HepG2 (cell line): Measurements from ENCODE around the gene LIME1.

ENCODE experiments used
- ARNT ChIP-seq: fragments of 450-650 bp; IDR thresholded peaks from 2 replicates; pipeline ENCODE4 v1.6.1; 2017
- ATF2 ChIP-seq: sonication (generic); formaldehyde crosslinking; IDR thresholded peaks from 2 replicates; pipeline ENCODE4 v1.4.0; 2020; ENCODE audit warnings: missing genetic modification reagents
- BCL3 ChIP-seq: sonication (generic); formaldehyde crosslinking; IDR thresholded peaks from 2 replicates; pipeline ENCODE4 v1.5.1; 2020; ENCODE audit warnings: mild to moderate bottlenecking, missing genetic modification reagents, moderate library complexity
- CTCF ChIP-seq: sonication (generic); formaldehyde crosslinking; IDR thresholded peaks from 2 replicates; pipeline ENCODE4 v1.5.0; 2020; ENCODE audit warnings: mild to moderate bottlenecking, missing genetic modification reagents, moderate library complexity
- KDM1A ChIP-seq: IDR thresholded peaks from 2 replicates; pipeline ENCODE4 v1.6.1; 2016; ENCODE audit warnings: missing compliant biosample characterization
- MEF2D ChIP-seq: sonication (generic); formaldehyde crosslinking; IDR thresholded peaks from 2 replicates; pipeline ENCODE4 v1.5.1; 2020; ENCODE audit warnings: mild to moderate bottlenecking, missing genetic modification reagents
- NFIC ChIP-seq: IDR thresholded peaks from 2 replicates; pipeline ENCODE4 v1.6.1; 2012; ENCODE audit warnings: mild to moderate bottlenecking, low read length, inconsistent platforms
- TCF7 ChIP-seq: sonication (generic); IDR thresholded peaks from 2 replicates; pipeline ENCODE4 v1.6.1; 2016; ENCODE audit warnings: antibody characterized with exemption, low read depth
- ZBTB26 ChIP-seq: IDR thresholded peaks from 2 replicates; pipeline ENCODE4 v1.6.1; 2016; ENCODE audit warnings: missing compliant biosample characterization, missing genetic modification reagents, borderline replicate concordance
- ZFP90 ChIP-seq: sonication (generic); formaldehyde crosslinking; IDR thresholded peaks from 2 replicates; pipeline ENCODE4 v1.8.0; 2022; ENCODE audit warnings: missing genetic modification reagents, mild to moderate bottlenecking, inconsistent platforms, borderline replicate concordance
- ZNF274 ChIP-seq: sonication (generic); formaldehyde crosslinking; IDR thresholded peaks from 2 replicates; pipeline ENCODE4 v1.5.1; 2020; ENCODE audit warnings: mild to moderate bottlenecking, missing genetic modification reagents
- ZSCAN5A ChIP-seq: sonication (generic); formaldehyde crosslinking; IDR thresholded peaks from 2 replicates; pipeline ENCODE4 v1.8.0; 2022; ENCODE audit warnings: mild to moderate bottlenecking, missing genetic modification reagents, borderline replicate concordance

GRCh38 chr20:63697357-63697867 is 39.1 kb upstream of the LIME1 start:
- TF ChIP-seq ZBTB26 = no peak
- no peak for TF ChIP-seq TCF7
- TF ChIP-seq CTCF (CRISPR knock-in tag) = peak; percentile 11; the same call in 1 of the 2 replicates
- TF ChIP-seq ZSCAN5A (CRISPR knock-in tag) = no peak
- peak; percentile 68; the same call in 1 of the 2 replicates for TF ChIP-seq ZNF274 (CRISPR knock-in tag)
- TF ChIP-seq BCL3 (CRISPR knock-in tag) = no peak; the same call in 1 of the 2 replicates
- no peak for TF ChIP-seq ARNT
- no peak for TF ChIP-seq MEF2D
- TF ChIP-seq NFIC = no peak
- TF ChIP-seq ATF2 (CRISPR knock-in tag) = no peak
- no peak for TF ChIP-seq KDM1A (CRISPR knock-in tag)
- no peak for TF ChIP-seq ZFP90 (CRISPR knock-in tag)
